H1 (cell line): ENCODE results near the gene WDR5. TPM values are rescaled to one million over a fixed set of nuclear protein-coding genes. Genes with fewer than 3 reads are reported as not detected.

Experiments used
- EZH2 ChIP-seq: fragments of 200-600 bp; sonication (generic); IDR thresholded peaks from 2 replicates; pipeline ENCODE4 v1.7.1; 2012; ENCODE audit warnings: low read depth, mild to moderate bottlenecking, moderate library complexity, low read length, inconsistent platforms; ENCODE audit not compliant: severe bottlenecking
- NANOG ChIP-seq: IDR thresholded peaks from 2 replicates; pipeline ENCODE4 v1.6.1; 2011; ENCODE audit warnings: low read length, low read depth, mild to moderate bottlenecking, inconsistent platforms; ENCODE audit not compliant: insufficient read depth, poor library complexity, severe bottlenecking
- polyA plus RNA-seq, 7 experiments: library from polyadenylated mRNA; depleted of rRNA in 3 of 7; stranded (reverse) in 5 of 7; unstranded in 2 of 7; fragments of >200 nt in 5 of 7; fragments of 200-250 nt in 2 of 7; gene quantifications; 1 replicate in 5 of 7; 2 replicates in 1 of 7; 4 replicates in 1 of 7; pipeline versions ENCODE4 v1.2.1 to v1.2.3, GENCODE V29; 2011 to 2013; ENCODE audit warnings: missing spikeins in 2 of 7, mixed read lengths in 2 of 7
- total RNA-seq: library from RNA; stranded (reverse); fragmentation: NEBNext Ultra II Directional; extraction: Animal tissue kit (Norgen Biotek cat#: 25700); gene quantifications from 2 replicates; pipeline ENCODE4 v1.2.1, GENCODE V29; 2021

WDR5 gene
- total and polyA plus RNA-seq, 2 of the 8 experiments (the other 6 are each of a cell fraction or from before 2014, with no cell fraction given): 38.4 to 68.1 TPM

- TF ChIP-seq EZH2 (no peak), NANOG (no peak)
- TF ChIP-seq, all 59 proteins: peak for 0
Observed at GRCh38 chr9:134182554-134183085, 46.7 kb downstream of the WDR5 start (continued).
